ENCODE data around the gene PIEZO1. TPM values are rescaled to one million over a fixed set of nuclear protein-coding genes. Genes with fewer than 3 reads are reported as not detected.

PIEZO1 gene
- total and polyA plus RNA-seq, 9 of the 15 experiments (the other 6 are each of a cell fraction or from before 2014, with no cell fraction given), result 3.6 to 432 (median 131) TPM

GRCh38 chr16:88822281-88823040 lies 37.4 kb upstream of the PIEZO1 start (continued):
- TF ChIP-seq UBTF (IDR thresholded peaks at IDR 0.05; ENCODE audit: borderline replicate concordance in 1 of 2, low read depth in 2 of 2, low read length in 2 of 2) (no peak), ZNF57 (CRISPR knock-in tag; IDR thresholded peaks at IDR 0.05) (no peak), POLR2B (IDR thresholded peaks at IDR 0.05; ENCODE audit: low read depth, partially characterized antibody) (no peak), ZSCAN29 (IDR thresholded peaks at IDR 0.05) (no peak), FOXM1 (IDR thresholded peaks at IDR 0.05; ENCODE audit: low read depth) (no peak), FOXM1 (CRISPR knock-in tag; IDR thresholded peaks at IDR 0.05; ENCODE audit: low read depth) (no peak), ETS1 (conservative IDR thresholded peaks at IDR 0.05; ENCODE audit: control insufficient read depth, low read depth, low read length) (no peak), SMC3 (conservative IDR thresholded peaks at IDR 0.05; ENCODE audit: insufficient read depth, low read depth, low read length) (no peak), NCOA6 (IDR thresholded peaks at IDR 0.05) (no peak), FOXA3 (CRISPR knock-in tag; conservative IDR thresholded peaks at IDR 0.05 in 1 of 2, IDR thresholded peaks at IDR 0.05 in 1 of 2) (no peak)
